ENCODE data around the gene CPNE7.

Gene CPNE7

GRCh38 chr16:89548344-89549006 is 27.1 kb upstream of the CPNE7 start:
- H3K79me2 ChIP-seq (ENCODE audit: insufficient read depth, low read length) = no peaks in the 10 kb centered on the region
- H3K9ac ChIP-seq (ENCODE audit: low read depth, low read length, poor library complexity, severe bottlenecking) = no peak overlapping the region
- no peaks in the 10 kb centered on the region for H3K9me2 ChIP-seq (replicated peaks; ENCODE audit: low read depth, low read length)
- H3K27me3 ChIP-seq (ENCODE audit: insufficient read depth, low read length, poor library complexity, severe bottlenecking) = no peaks in the 10 kb centered on the region
- no peak overlapping the region for H3K4me2 ChIP-seq (ENCODE audit: low read depth, low read length, poor library complexity, severe bottlenecking)
- H3K4me3 ChIP-seq (ENCODE audit: low read length, poor library complexity, severe bottlenecking) = no peak overlapping the region
- H2AFZ ChIP-seq (ENCODE audit: low read length) = no peak overlapping the region
- H3K36me3 ChIP-seq (ENCODE audit: insufficient read depth, low read length) = no peaks in the 10 kb centered on the region
- H3K9me3 ChIP-seq (ENCODE audit: insufficient read depth, low read depth, low read length) = no peaks in the 10 kb centered on the region
- TF ChIP-seq EZH2phosphoT487 (IDR thresholded peaks at IDR 0.05; ENCODE audit: borderline replicate concordance) (no peak), CTCF (conservative IDR thresholded peaks at IDR 0.05; ENCODE audit: low read length) (no peak)
- H3F3A ChIP-seq (ENCODE audit: low read depth) = no peaks in the 10 kb centered on the region
- H3K4me1 ChIP-seq (ENCODE audit: insufficient read depth, low read length, poor library complexity, severe bottlenecking) = no peaks in the 10 kb centered on the region
- no peaks in the 10 kb centered on the region for H4K20me1 ChIP-seq (ENCODE audit: insufficient read depth, low read length, poor library complexity, severe bottlenecking)

- H2AFZ ChIP-seq (ENCODE audit: low read length) = no peak overlapping the region
- H3K36me3 ChIP-seq (ENCODE audit: insufficient read depth, low read length) = no peaks in the 10 kb centered on the region
- no peak overlapping the region for H3K4me3 ChIP-seq (ENCODE audit: low read length, poor library complexity, severe bottlenecking)
- no peaks in the 10 kb centered on the region for H3F3A ChIP-seq (ENCODE audit: low read depth)
- H3K27me3 ChIP-seq (ENCODE audit: insufficient read depth, low read length, poor library complexity, severe bottlenecking) = no peaks in the 10 kb centered on the region
- H3K9me2 ChIP-seq (replicated peaks; ENCODE audit: low read depth, low read length) = no peaks in the 10 kb centered on the region
- H3K9me3 ChIP-seq (ENCODE audit: insufficient read depth, low read depth, low read length) = no peaks in the 10 kb centered on the region
- no peak overlapping the region for H3K4me2 ChIP-seq (ENCODE audit: low read depth, low read length, poor library complexity, severe bottlenecking)
- no peaks in the 10 kb centered on the region for H3K4me1 ChIP-seq (ENCODE audit: insufficient read depth, low read length, poor library complexity, severe bottlenecking)
- H3K79me2 ChIP-seq (ENCODE audit: insufficient read depth, low read length) = no peaks in the 10 kb centered on the region
- no peak overlapping the region for H3K9ac ChIP-seq (ENCODE audit: low read depth, low read length, poor library complexity, severe bottlenecking)
- no peaks in the 10 kb centered on the region for H4K20me1 ChIP-seq (ENCODE audit: insufficient read depth, low read length, poor library complexity, severe bottlenecking)
- TF ChIP-seq EZH2phosphoT487 (IDR thresholded peaks at IDR 0.05; ENCODE audit: borderline replicate concordance) (no peak), CTCF (conservative IDR thresholded peaks at IDR 0.05; ENCODE audit: low read length) (no peak)
These were observed 26.4 kb upstream of the CPNE7 start for GRCh38 chr16:89549007-89549700.

- H2AFZ ChIP-seq (ENCODE audit: low read length) = no peak overlapping the region
- H3K9me3 ChIP-seq (ENCODE audit: insufficient read depth, low read depth, low read length) = no peaks in the 10 kb centered on the region
- no peak overlapping the region for H3K4me3 ChIP-seq (ENCODE audit: low read length, poor library complexity, severe bottlenecking)
- no peaks in the 10 kb centered on the region for H3K27me3 ChIP-seq (ENCODE audit: insufficient read depth, low read length, poor library complexity, severe bottlenecking)
- H4K20me1 ChIP-seq (ENCODE audit: insufficient read depth, low read length, poor library complexity, severe bottlenecking) = no peaks in the 10 kb centered on the region
- H3K79me2 ChIP-seq (ENCODE audit: insufficient read depth, low read length) = no peaks in the 10 kb centered on the region
- no peak overlapping the region for H3K9ac ChIP-seq (ENCODE audit: low read depth, low read length, poor library complexity, severe bottlenecking)
- no peaks in the 10 kb centered on the region for H3F3A ChIP-seq (ENCODE audit: low read depth)
- H3K4me2 ChIP-seq (ENCODE audit: low read depth, low read length, poor library complexity, severe bottlenecking) = no peak overlapping the region
- no peaks in the 10 kb centered on the region for H3K9me2 ChIP-seq (replicated peaks; ENCODE audit: low read depth, low read length)
- no peaks in the 10 kb centered on the region for H3K4me1 ChIP-seq (ENCODE audit: insufficient read depth, low read length, poor library complexity, severe bottlenecking)
- no peaks in the 10 kb centered on the region for H3K36me3 ChIP-seq (ENCODE audit: insufficient read depth, low read length)
- no peak for TF ChIP-seq EZH2phosphoT487 (IDR thresholded peaks at IDR 0.05; ENCODE audit: borderline replicate concordance)
- TF ChIP-seq CTCF (conservative IDR thresholded peaks at IDR 0.05; ENCODE audit: low read length) = no peak
These were observed 25.0 kb upstream of the CPNE7 start for GRCh38 chr16:89550421-89551007.
